ENCODE measurements around the gene RNASEL.

The RNASEL gene

DNA sequence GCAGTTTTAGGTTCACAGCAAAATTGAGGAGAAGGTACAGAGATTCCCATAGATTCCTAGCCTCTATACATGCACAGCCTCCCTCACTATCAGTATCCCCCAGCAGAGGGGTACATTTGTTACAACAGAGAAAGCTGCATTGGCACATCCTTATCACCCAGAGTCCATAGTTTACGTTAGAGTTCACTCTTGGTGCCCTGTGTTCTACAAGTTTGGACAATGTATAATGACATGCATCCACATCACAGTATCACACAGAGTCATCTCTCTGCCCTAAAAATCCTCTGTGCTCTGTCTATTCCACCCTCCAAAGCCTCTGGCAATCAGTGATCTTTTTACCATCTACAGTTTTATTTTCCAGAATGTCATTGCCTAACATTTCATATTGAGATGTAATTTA, 37.5 kb upstream of the RNASEL start:
- Mint-ChIP-seq H3K4me1 (peaks cover 39% of the 10 kb centered on the region), H3K27ac (no peak overlapping the region), H3K9me3 (no peaks in the 10 kb centered on the region), H3K4me3 (no peak overlapping the region), H3K27me3 (no peaks in the 10 kb centered on the region), H3K36me3 (no peaks in the 10 kb centered on the region)
- ATAC-seq, result no peak

DNA sequence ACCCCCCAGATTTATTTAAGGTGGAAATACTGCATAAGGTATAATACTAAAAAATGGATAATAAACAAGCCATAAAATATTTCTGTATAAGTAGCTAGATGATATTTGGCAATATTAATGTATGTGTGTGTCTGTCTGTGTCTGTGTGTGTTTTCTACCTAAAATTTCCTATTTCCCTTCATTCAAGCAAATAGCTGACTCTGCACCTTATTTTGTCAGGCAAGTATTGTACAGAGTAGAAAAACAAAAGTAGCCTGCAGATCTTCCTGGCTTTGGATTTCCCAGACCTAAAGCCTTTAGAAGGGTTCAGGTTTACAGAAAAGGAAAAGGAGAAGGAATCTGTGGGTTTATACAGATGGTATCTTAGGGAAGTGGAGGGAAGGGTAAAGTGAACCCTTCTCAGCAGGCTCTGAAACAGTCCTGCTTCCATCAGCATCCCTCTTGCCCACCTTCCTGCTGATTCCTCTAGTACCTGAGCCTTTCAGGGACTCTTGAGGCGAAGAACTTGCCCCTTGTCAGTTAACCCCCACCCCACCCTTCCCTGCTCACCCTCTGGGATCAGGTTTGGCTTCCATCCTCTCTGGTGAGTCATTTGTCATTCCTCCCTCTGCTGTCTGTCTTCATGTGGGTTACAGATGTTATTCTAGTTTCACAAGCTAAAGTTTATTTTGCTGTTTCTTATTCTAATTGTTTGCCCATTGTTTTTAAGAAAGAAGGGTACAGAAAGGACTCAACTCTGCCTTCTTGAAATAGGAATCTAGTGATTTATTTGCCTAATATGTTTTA, 36.9 kb upstream of the RNASEL start:
- no peak overlapping the region for H3K27ac Mint-ChIP-seq
- H3K9me3 Mint-ChIP-seq, result no peaks in the 10 kb centered on the region
- no peak overlapping the region for H3K4me3 Mint-ChIP-seq
- H3K4me1 Mint-ChIP-seq, result peaks cover 43% of the 10 kb centered on the region
- ATAC-seq, result no peak
- no peaks in the 10 kb centered on the region for H3K27me3 Mint-ChIP-seq
- peaks cover under 1% of the 10 kb centered on the region for H3K36me3 Mint-ChIP-seq

DNA sequence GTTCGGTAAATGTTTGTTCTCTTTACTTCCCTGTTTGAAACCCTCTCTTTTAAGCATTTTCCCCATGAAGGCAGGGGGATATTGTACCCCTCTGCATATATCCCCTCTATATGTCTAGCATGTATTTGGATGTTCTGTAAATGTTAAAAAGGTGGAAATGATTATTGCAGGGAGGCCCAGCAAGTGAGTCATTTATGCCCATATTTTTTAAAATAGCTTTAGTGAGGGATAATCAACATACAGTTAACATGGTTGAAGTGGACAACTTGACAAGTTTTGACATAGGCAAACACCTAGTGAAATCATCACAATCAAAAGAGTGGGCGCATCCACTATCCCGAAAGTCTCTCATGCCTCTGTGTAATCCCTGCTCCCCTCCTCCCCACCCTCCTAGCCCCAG, 36.0 kb upstream of the RNASEL start:
- Mint-ChIP-seq H3K27ac (no peak overlapping the region), H3K4me3 (no peak overlapping the region), H3K27me3 (no peaks in the 10 kb centered on the region), H3K4me1 (peaks cover 43% of the 10 kb centered on the region), H3K9me3 (peaks cover 4% of the 10 kb centered on the region), H3K36me3 (peaks cover 6% of the 10 kb centered on the region)
- ATAC-seq, result no peak

DNA sequence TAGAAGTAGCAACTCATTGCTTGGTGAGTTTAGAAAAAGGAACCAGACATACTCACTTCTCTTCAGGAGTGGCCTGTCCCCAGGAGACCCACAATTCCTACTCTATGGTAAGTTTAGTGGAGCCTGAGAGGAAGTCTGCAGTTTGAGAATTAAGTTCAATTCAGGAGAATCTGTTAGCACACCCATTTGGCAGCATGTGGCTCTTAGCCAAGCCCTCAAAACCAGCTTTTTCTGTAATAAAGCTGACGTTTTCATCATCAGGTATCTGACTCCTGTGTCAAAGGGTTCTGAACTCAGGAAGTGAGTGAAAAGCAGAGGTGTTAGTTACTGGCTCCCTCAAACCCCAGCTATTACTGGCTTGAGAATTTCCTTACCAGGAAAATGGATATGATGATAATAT, 35.5 kb upstream of the RNASEL start:
- peaks cover 6% of the 10 kb centered on the region for H3K36me3 Mint-ChIP-seq
- no peak for ATAC-seq
- no peak overlapping the region for H3K27ac Mint-ChIP-seq
- H3K4me1 Mint-ChIP-seq, result peaks cover 39% of the 10 kb centered on the region
- no peaks in the 10 kb centered on the region for H3K27me3 Mint-ChIP-seq
- H3K9me3 Mint-ChIP-seq, result peaks cover 4% of the 10 kb centered on the region
- H3K4me3 Mint-ChIP-seq, result no peak overlapping the region

DNA sequence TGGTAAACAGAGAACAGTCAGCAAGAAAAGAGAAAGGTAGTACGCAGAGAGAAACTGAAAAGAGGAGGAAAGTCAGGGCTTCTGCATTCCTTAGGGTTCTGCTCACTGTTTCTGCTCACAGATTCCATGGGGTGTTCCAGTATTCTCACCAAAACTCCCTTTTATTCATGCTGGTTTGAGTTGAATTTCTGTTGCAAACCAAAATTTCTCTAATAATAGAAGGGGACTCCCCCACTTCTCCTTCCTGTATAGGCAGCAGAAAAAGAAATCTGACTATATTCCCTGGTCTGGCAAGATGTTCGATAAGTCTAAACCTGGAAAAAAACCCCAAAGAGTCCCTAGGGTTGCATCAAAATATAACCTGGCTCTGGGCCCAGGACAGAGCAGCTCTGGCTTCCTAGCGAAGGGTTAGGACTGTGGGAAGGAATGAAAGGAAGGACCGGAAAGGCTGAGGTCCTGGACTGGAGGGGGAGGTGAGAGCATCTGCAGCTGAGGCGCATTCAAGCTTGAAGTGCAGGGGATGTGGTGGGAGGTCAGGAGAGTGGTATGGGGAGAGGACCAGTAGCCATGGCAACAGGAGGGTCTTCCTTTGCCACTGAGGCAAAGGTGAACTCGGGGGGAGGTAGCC, 34.0 kb upstream of the RNASEL start:
- H3K4me1 Mint-ChIP-seq, result peaks cover 41% of the 10 kb centered on the region
- peak overlapping the region; percentile 8 for H3K4me3 Mint-ChIP-seq
- peak; percentile 66 for ATAC-seq
- peaks cover 8% of the 10 kb centered on the region for H3K9me3 Mint-ChIP-seq
- H3K27me3 Mint-ChIP-seq, result no peaks in the 10 kb centered on the region
- H3K27ac Mint-ChIP-seq, result peak overlapping the region; percentile 56
- H3K36me3 Mint-ChIP-seq, result peaks cover 6% of the 10 kb centered on the region

DNA sequence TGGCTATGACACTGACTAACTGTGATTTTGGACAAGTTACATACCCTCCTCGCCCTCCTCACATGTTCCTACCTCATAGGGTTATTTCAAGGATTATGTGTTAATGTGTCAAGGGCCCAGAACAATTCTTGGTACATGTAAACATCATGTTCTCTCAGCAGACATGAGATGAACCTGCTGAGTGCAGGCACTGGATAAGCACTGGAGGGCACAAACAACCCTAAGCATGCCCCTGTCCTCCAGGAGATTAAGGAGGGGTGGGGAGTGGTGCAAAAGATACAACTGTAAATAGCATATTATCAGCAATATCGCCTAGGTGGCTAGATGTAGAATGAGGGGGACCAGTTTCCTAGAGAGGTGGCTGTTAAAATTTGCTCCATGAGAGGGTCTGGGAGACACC, 32.9 kb upstream of the RNASEL start:
- Mint-ChIP-seq H3K27me3 (no peaks in the 10 kb centered on the region), H3K9me3 (peaks cover 8% of the 10 kb centered on the region), H3K27ac (no peak overlapping the region), H3K4me3 (no peak overlapping the region), H3K4me1 (peaks cover 52% of the 10 kb centered on the region), H3K36me3 (peaks cover 6% of the 10 kb centered on the region)
- ATAC-seq, result no peak

DNA sequence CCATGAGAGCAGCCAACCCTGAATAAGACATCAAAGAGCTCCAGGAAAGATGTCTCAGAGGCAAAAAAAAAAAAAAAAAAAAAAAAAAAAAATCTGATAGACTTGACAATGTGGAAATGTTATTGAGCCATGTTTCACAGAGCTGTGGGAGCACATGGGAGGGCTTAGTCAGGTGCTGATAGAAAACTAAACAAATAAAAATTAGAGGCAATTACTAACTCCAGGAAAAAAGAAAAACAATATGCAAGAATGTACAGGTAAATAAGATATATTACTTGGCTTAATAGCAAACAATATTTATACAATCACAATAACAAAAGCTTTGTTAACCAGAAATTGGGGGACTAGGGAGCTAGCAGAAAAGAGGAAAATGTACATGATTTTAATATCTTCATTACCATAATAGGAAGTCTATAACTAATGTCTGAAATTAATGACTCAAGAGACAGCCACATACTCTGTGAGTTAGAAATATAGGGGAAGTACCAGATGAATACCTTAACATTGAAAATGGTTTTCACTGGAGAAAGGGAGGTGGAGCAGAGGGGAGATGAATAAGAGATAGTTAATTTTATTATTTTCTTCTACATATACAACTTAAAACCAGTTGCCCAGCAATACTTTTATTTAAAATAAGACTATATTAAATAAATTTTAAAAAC, 32.0 kb upstream of the RNASEL start:
- H3K4me1 Mint-ChIP-seq, result peaks cover 60% of the 10 kb centered on the region
- H3K36me3 Mint-ChIP-seq, result peaks cover 6% of the 10 kb centered on the region
- H3K4me3 Mint-ChIP-seq, result no peak overlapping the region
- H3K27me3 Mint-ChIP-seq, result no peaks in the 10 kb centered on the region
- H3K9me3 Mint-ChIP-seq, result peaks cover 8% of the 10 kb centered on the region
- no peak overlapping the region for H3K27ac Mint-ChIP-seq
- ATAC-seq, result no peak

DNA sequence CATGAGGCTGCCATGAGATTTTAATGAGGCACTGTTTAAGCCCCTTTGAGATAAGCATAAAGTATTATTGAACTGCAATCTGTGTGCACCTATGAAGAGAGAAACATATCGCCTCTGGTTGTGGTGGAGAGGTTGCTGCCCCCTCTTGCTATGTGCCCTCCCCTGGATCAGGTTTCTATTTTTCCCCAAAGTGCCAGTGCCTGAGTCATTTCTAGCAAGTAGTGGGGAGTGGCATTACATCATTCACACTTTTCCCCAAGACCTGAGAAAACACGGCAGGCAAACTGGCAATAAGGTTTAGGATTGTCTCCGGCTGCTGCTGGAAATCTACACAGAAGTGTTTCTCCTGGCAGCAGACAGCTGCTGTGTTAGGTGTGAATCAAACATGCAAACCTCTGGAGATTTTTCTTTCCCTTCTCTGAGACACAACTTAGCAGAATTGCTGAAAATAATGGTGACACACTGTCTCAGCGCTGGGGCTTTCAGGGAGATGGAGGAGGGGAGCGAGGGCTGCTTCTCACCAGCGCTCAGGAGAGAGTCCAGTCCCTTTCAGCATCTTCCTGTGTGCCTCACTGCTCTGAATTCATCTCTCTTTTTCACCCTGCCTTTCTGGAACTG, 28.8 kb upstream of the RNASEL start:
- Mint-ChIP-seq H3K27me3 (no peaks in the 10 kb centered on the region), H3K4me1 (peaks cover 61% of the 10 kb centered on the region), H3K9me3 (peaks cover 8% of the 10 kb centered on the region), H3K27ac (no peak overlapping the region), H3K36me3 (peaks cover 6% of the 10 kb centered on the region), H3K4me3 (no peak overlapping the region)
- ATAC-seq, result no peak

DNA sequence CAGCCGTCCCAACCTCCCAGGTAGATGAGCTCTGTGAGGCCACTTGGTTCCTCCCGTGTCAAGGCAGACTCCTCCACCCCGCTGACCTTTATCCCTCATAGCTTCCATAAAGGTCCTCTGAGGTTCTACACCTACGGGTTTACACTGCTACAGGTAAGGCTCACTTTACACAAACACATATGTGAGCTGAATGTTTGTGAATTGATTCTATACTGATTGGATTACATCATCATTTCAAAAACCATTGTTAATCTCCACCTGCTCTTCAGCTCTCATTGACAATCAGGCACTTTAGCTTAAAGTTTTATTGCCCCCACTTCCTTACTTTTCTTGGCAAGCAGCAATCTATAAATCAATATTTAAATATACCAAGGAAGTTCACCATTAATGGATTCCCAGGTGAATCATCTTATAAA, 28.0 kb upstream of the RNASEL start:
- H3K4me1 Mint-ChIP-seq, result peaks cover 56% of the 10 kb centered on the region
- peak overlapping the region; percentile 92 for H3K27ac Mint-ChIP-seq
- H3K9me3 Mint-ChIP-seq, result peaks cover 8% of the 10 kb centered on the region
- no peak for ATAC-seq
- peaks cover 6% of the 10 kb centered on the region for H3K36me3 Mint-ChIP-seq
- no peak overlapping the region for H3K4me3 Mint-ChIP-seq
- no peaks in the 10 kb centered on the region for H3K27me3 Mint-ChIP-seq

DNA sequence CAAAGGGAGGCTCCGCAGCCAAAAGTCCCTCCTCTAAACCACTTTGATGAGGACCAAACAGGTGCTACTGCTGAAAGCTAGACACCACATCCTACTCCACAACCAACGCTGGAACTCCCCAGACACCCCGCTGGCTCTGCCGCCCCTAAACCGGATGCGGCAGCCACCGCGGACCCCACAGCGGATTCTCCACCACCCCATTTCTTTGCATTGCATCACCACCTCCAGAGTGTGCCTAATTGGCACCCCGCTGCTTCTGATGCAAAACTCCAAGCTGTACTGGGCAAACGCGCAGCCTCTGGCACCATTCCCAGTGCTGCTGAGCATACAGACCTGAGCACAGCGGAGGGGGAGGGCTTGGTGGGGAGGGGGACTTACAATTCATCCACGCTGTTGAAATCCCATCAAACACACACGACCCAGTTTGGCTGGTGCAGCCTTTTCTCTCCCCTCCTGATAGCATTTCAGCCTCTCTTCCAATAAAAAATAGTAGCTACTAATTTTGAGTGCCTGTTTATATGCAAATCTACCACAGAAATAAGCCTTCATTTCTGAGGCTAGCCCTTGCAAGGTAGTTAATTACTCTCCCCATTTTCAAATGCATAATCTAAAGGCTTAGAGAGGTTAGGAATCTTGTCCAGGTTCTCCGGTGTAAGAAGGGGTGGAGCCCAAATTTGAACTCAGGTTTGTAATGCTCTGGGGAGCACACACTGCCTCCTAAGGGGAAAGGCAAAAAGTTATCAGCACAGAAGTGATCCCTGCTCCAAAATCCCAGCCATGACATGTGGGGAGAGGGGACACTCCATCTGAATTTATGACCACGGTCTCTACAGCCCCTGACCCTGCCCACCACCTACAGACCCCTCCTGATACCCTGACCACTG, 27.3 kb upstream of the RNASEL start:
- peak overlapping the region; percentile 81 for H3K4me3 Mint-ChIP-seq
- H3K9me3 Mint-ChIP-seq, result peaks cover 8% of the 10 kb centered on the region
- peaks cover 3% of the 10 kb centered on the region for H3K27me3 Mint-ChIP-seq
- H3K4me1 Mint-ChIP-seq, result peaks cover 56% of the 10 kb centered on the region
- peak; percentile 88 for ATAC-seq
- peak overlapping the region; percentile 92 for H3K27ac Mint-ChIP-seq
- peaks cover 6% of the 10 kb centered on the region for H3K36me3 Mint-ChIP-seq

DNA sequence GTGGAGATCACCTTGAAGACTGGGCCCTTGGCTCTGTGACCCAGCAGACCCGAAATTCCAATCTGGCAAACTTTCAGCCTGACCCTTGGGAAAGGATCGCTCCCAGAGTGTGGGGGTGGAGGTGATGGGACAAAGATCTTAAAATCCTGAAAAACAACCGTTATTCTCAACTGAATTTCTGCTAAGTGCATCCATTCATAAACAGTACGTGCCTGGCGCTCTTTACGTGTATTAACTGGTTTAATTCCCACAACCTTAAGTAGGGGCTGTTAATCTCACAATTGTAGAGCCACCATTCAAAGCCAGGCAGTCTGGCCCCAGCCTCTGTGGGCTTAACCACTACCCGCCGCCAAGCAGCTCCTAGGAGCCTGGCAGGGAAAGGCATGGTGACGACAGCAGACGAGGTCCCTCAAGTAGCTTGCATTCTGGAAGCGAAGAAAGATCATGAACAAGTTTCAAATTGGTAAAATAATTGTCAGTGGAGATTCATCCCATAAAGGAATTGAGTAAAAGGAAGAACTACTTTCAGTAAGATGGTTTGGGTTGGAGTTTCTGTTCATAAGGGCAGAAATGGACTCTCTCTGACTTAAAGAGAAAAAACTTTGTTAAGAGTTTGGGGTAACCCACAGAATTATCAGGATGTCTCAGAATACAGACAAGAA, 26.5 kb upstream of the RNASEL start:
- Mint-ChIP-seq H3K9me3 (peaks cover 5% of the 10 kb centered on the region), H3K27ac (peak overlapping the region; percentile 92), H3K36me3 (peaks cover 2% of the 10 kb centered on the region), H3K27me3 (peaks cover 9% of the 10 kb centered on the region), H3K4me3 (peak overlapping the region; percentile 81), H3K4me1 (peaks cover 50% of the 10 kb centered on the region)
- peak; percentile 60 for ATAC-seq

DNA sequence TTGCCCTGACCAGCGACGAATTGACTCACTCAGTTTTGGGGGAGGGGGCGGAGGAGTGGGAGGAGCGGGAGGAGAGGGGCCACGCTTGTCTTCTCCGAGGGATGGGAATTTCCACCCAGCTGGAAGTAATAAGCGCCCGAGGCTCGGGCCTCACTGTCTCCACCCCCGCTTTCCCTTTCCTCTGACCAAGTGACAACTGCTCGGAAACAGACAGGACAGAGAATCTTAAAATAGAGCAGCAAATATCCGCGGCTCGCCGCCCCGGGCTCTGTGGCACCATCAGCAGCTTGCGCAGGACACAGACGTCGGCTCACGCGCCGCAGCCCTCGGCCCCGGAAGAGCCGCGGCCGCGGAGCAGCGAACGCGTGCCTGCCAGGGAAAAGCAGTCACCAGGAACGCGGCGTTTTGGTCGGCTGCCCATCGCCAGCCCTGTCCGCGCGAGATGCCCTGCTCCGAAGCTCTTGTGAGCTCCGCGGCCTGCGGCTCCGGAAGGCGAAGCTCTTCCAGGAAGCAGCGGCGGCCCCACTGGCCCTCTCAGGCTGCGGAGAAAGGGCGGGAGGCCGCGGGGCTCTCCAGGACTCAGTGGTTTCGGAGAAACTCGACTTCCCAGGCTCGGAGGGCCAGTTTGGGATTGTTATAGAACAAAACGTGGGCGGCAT, 25.9 kb upstream of the RNASEL start:
- peaks cover 9% of the 10 kb centered on the region for H3K27me3 Mint-ChIP-seq
- peak overlapping the region; percentile 81 for H3K4me3 Mint-ChIP-seq
- ATAC-seq, result peak; percentile 74
- H3K9me3 Mint-ChIP-seq, result peaks cover 4% of the 10 kb centered on the region
- peaks cover 47% of the 10 kb centered on the region for H3K4me1 Mint-ChIP-seq
- no peaks in the 10 kb centered on the region for H3K36me3 Mint-ChIP-seq
- peak overlapping the region; percentile 92 for H3K27ac Mint-ChIP-seq

DNA sequence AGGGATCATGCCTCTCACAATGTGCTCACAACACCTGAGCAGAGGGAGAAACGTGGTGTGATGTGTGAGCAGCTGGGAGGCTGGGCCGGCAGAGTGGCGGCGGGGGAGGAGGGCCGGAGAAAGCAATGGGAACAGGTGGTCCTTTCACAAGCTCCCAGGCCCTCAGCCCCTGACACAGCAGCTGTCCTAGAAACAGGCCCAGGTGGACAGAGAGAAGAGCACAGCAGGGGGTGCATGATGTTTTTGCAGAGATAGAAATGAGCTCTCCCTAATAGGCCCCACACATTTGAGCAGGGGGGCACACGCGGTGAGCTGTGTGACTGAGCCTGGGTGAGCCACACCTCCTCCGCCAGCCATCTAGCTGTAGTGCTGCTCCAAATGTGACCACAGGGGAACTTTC, 22.7 kb upstream of the RNASEL start:
- Mint-ChIP-seq H3K36me3 (no peaks in the 10 kb centered on the region), H3K4me1 (peaks cover 33% of the 10 kb centered on the region), H3K27me3 (peaks cover 9% of the 10 kb centered on the region), H3K9me3 (no peaks in the 10 kb centered on the region), H3K27ac (no peak overlapping the region), H3K4me3 (no peak overlapping the region)
- no peak for ATAC-seq

DNA sequence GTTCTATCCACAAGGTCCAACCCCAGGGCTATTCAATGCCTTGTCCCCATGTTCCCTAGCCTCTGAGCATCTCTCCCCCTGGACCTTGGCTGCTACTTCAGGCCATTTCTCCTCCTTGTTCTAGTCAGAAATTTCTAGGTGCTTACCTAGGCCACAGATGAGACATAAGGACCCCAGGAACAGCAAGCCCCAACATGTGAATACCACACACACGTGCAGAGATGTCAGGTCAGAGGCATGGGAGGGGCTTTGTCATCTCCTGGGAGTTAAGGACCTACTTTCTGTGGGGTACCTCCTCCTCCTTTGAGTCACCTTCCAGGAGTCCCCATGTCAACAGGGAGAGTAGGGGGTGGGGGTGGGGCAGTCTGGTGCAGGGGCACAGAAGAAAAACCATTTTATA, 22.3 kb upstream of the RNASEL start:
- no peaks in the 10 kb centered on the region for H3K9me3 Mint-ChIP-seq
- peaks cover 9% of the 10 kb centered on the region for H3K27me3 Mint-ChIP-seq
- H3K27ac Mint-ChIP-seq, result no peak overlapping the region
- H3K4me1 Mint-ChIP-seq, result peaks cover 28% of the 10 kb centered on the region
- no peak overlapping the region for H3K4me3 Mint-ChIP-seq
- ATAC-seq, result no peak
- H3K36me3 Mint-ChIP-seq, result no peaks in the 10 kb centered on the region
